HG03558 (cell line): ENCODE measurements around the gene PIGM.

Experiments
- ATAC-seq: cut with Tn5 transposase; IDR thresholded peaks from one replicate; pipeline ENCODE4 v1.9.1; 2021; ENCODE audit warnings: moderate number of reproducible peaks; ENCODE audit not compliant: unreplicated experiment; ENCODE audit errors: extremely low read depth

The PIGM gene

DNA sequence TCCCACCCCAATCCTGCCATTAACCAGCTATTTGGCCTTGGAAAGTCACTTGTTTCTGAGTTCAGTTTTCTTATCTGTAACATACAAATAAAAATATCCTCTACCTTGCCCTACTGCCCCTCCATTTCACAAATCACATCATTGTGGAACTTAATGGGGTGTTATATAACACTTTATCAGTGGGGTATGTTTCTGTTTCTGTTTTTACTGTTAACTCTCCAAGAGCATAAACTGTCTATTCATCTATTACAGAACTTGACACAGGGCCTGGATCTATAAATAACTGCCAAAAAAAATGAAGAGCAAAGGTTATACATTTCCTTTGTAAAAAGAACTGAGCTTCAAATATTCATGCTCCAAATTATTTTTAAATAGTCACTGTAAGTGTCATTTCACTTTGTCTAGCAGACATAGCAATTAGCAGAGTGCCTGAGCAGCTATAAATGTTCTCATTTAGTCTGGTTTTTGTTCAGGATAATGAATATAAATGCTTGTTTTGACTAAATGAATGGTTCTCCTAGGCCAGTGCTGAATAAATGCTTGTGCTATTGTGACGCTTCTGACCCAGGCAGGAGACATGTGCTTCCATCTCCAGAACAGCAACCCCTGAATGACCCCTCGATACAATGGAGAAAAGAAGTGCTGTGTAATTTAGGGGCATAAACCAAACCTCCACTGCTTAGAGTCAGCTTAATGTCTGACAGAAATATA lies 7.4 kb downstream of the PIGM start:
- ATAC-seq, result no peak

DNA sequence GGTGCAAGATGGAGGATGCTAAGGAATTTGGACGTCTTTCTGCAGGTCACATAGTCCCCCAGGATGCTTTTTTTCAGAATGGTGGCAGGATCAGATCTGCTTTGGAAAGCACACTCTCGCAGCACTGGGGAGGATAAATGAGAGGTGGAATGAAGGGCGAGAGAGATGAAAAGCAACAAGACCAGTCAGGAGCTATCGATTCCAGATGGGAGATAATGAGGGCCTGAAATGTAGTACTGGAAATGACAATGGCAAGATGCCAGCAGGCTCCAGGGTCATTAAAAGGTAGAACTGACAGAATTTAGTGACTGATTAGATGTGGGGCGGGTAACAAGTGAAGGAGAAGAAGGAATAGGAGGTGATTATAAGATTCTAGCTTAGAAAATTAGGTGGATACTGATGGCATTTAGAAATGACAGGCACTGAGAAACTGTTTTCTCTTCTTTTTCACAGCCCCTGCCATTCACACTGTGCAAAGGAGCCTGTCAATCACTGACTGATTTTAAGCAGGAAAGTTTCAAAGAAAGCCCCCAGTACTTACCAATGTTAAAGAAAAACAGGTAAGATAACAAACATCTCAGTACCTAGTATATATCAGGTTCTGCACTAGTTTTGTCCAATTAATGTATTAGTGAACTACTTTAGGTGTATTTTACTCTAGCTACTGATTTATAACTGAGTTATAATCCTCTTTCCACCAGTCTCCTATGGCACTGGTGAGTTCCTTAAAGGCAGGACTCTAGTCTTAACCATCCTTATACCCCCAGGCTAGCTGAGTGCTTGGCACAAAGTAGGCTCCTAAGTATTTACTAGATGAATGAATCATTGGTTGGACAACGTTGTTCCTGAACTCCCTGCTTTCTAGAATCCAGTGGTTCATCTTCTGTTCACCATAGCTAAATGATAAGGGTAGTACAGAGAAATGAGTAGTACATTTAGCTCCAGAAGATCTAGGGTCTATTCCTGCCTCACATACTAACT lies 9.2 kb downstream of the PIGM start:
- ATAC-seq, result no peak

DNA sequence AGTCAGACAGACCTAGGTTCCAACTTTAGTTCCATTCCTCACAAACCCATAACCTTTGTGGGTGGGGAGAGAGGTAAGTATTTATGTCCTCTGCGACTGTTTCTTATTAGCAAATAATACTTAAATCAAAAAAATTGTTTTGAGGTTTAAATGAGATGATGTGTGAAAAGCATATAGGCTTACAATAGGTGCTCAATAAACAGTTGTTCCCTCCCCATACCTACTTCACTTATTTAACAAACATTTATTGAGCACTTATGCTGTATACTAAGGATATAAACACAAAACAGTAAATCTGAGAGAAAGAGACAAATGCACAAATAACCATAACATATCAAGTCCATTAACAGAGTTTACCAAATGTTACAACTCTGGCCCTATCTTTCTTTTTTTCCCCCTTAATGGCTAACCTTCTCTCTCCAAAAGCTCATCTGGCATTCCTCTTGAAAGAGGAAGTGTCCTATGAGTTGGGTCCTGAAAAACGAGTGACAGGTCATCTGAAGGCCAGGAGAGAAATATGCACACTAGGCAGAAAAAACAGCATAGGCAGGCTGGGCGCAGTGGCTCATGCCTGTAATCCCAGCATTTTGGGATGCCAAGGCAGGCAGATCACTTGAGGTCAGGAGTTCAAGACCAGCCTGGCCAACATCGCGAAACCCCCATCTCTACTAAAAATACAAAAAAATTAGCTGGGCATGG lies 10.3 kb downstream of the PIGM start:
- no peak for ATAC-seq

DNA sequence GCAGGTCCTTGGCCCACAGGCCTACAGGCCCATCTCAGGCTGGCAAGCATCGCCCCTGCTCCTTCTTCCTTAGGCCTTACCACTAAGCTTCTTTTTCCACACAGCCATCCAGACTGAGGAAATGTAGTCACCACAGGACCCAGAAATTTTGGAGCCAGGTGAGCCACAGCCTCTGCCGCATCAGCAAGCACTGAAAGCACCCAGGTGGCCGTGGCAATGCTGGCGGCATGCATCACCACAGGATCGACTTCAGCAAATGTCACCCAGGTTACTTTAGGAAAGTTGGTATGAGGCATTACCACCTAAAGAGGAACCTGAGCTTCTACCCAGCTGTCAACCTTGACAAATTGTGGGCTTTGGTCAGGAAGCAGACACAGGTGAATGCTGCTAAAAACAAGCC lies 11.6 kb downstream of the PIGM start:
- no peak for ATAC-seq

GRCh38 chr1:160018900-160019299 lies 12.9 kb downstream of the PIGM start:
- ATAC-seq, result no peak

GRCh38 chr1:160018347-160018746 lies 13.4 kb downstream of the PIGM start:
- ATAC-seq, result no peak

DNA sequence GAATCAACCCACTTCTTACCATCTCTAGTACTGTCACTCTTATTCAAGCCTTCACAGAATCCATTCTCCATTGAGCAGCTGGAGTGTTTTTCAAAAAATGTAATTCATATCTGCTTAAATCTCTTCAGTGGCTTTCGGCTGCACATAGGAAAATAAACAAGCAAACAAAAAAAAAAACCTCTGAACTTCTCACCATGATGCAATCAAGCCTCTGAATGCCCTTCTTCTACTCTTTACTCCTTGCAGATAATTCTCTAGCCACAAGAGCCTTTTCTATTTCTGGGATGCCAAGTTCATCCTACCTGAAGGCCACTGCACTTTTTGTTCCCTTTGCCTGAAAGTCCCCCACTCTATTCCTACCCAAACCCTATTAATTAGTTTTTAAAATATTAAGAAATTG lies 14.2 kb downstream of the PIGM start:
- ATAC-seq, result no peak

- ATAC-seq, result no peak
Observed at GRCh38 chr1:160011781-160012180, 20.0 kb downstream of the PIGM start.

GRCh38 chr1:160009801-160010200 lies 22.0 kb downstream of the PIGM start:
- no peak for ATAC-seq

DNA sequence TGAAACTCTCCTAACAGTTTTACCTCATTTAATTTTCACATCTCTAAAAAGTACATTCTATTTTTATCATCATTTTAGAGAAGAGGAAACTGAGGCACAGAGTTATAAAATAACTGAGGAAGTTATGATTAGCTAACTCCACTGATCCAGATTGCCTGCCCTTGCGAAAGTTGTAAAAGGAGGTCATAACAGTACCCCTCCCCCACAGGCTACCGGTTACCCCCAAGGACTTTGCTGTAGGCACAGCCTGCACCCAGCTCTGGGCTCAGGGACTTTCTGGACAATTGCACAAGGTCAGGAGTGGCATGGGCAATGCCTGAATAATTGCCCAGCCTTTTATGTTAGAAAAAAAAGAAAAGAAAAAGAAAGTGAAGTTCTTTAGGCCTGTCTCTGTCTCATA lies 22.7 kb downstream of the PIGM start:
- no peak for ATAC-seq

- no peak for ATAC-seq
Observed at GRCh38 chr1:160007577-160008200, 24.1 kb downstream of the PIGM start.

DNA sequence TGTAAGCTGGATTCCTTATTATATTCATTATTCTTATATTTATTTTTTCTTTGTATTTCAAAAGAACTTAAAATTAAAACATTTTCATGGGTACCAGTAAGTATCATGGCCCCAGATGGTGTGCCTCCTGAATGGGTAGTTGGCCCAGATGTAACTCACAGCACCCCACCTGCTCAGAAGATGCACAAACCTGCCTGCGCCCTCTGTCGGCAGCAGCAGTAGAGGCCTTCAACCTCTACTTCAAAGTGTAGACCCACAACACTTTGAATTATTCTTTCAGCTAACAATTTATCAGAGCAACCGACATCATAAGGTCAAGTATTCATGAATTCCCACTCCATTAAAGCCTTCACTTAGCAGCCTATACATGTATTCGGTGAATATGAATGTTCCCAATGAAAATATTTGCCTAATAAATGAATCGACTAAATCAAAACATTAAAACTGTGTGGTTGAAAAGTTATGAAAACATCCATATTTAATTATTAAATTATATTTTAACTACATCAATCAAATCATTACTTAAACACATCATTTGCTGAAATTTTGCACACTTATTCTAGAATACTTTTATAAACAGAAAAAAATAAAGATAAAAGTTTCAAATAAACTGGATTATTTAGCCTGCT lies 25.4 kb downstream of the PIGM start:
- ATAC-seq, result no peak

GRCh38 chr1:160005070-160005469 lies 26.7 kb downstream of the PIGM start:
- ATAC-seq, result no peak

GRCh38 chr1:160004425-160004824 lies 27.4 kb downstream of the PIGM start:
- ATAC-seq, result no peak

GRCh38 chr1:160004001-160004400 lies 27.8 kb downstream of the PIGM start:
- ATAC-seq, result no peak

DNA sequence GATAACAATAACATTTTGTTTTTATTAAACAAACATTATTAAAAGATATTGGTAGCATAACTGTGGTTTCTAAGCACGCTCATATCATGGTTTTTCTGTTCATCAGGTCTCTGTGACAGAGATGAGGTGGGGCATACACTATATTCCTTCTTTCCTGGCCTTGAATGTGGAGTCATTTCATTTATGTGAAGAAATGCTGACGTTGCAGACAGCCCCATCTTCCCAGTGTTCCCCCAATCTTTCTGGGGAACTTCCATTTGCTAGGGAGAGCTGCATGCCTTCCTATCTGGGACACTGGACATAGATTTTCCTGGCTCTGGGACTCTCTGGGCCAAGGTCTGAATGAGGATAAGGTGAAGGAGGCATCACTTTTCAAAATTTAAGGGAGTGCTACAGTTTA lies 30.4 kb downstream of the PIGM start:
- ATAC-seq, result no peak

DNA sequence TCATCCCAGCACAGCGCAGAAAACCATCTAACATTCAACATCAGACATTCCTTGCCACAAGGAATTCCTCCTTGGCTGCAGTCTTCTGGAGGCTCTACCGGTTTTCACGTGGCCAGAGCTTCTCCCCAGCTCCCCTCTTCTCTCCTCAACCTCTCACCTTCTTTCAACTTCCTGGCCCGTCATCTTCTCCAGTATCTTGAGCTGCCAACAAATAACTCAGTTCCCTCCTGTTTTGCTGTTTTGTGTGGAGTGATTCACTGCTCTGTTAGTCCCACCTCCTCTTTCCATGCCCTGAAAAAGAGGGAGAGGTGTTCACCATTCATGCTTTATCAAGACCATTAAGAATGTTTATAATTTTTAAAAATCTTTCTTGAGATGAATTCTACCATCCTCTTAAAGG lies 32.6 kb downstream of the PIGM start:
- ATAC-seq, result no peak

- ATAC-seq, result no peak
Observed at GRCh38 chr1:159996653-159997052, 35.1 kb downstream of the PIGM start.

GRCh38 chr1:159994896-159995295 lies 36.9 kb downstream of the PIGM start:
- ATAC-seq, result no peak

DNA sequence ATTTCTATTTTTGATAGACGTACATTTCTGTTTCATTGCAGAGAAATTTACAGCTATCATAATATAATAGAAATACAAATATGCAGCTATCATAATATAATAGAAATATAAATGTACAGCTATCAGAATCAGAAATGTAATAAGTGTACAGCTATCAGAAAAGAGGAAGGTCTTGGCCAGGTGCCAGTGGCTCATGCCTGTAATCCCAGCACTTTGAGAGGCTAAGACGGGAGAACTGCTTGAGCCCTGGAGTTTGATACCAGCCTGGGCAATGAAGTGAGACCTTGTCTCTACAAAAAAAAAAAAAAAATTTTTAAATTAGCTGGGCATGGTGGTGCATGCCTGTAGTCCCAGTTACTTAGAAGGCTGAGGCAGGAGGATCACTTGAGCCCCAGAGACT lies 37.9 kb downstream of the PIGM start:
- no peak for ATAC-seq
